HepG2 (cell line): ENCODE data around the gene HNRNPH2. TPM values are rescaled to one million over a fixed set of nuclear protein-coding genes. Genes with fewer than 3 reads are reported as not detected.
A peak's percentile ranks its signal among the peaks of the same experiment; 100 is the strongest.

Experiments
- ARNT2 ChIP-seq: sonication (generic); formaldehyde crosslinking; IDR thresholded peaks from 2 replicates; pipeline ENCODE4 v1.8.0; 2022; ENCODE audit warnings: mild to moderate bottlenecking, low read depth, missing genetic modification reagents, moderate library complexity
- ATF1 ChIP-seq: IDR thresholded peaks from 2 replicates; pipeline ENCODE4 v1.6.1; 2016; ENCODE audit warnings: mild to moderate bottlenecking, control low read depth
- GATA4 ChIP-seq: sonication (generic); IDR thresholded peaks from 2 replicates; pipeline ENCODE4 v1.6.1; 2016; ENCODE audit warnings: antibody characterized with exemption, low read depth, borderline replicate concordance
- GTF3A ChIP-seq: sonication (generic); formaldehyde crosslinking; conservative IDR thresholded peaks from 2 replicates; pipeline ENCODE4 v1.4.0; 2020; ENCODE audit warnings: mild to moderate bottlenecking, missing genetic modification reagents
- MIER3 ChIP-seq: IDR thresholded peaks from 2 replicates; pipeline ENCODE4 v1.6.1; 2016; ENCODE audit warnings: missing compliant biosample characterization, borderline replicate concordance
- NFAT5 ChIP-seq: sonication (generic); formaldehyde crosslinking; IDR thresholded peaks from 2 replicates; pipeline ENCODE4 v1.4.0; 2020; ENCODE audit warnings: missing genetic modification reagents
- POLR2A ChIP-seq, 2 experiments: IDR thresholded peaks; 2 replicates each; pipeline ENCODE4 v1.6.1; 2011; ENCODE audit warnings: low read depth in 2 of 2, low read length in 2 of 2, mild to moderate bottlenecking in 1 of 2, moderate library complexity in 1 of 2; ENCODE audit not compliant: insufficient read depth in 1 of 2
- REST ChIP-seq, 2 experiments: IDR thresholded peaks; 2 replicates each; pipeline ENCODE4 v1.6.1; 2011 to 2012; ENCODE audit warnings: low read length in 2 of 2, borderline replicate concordance in 1 of 2, low read depth in 1 of 2, mild to moderate bottlenecking in 1 of 2, moderate library complexity in 1 of 2
- ZBTB20 ChIP-seq: sonication (generic); formaldehyde crosslinking; IDR thresholded peaks from 2 replicates; pipeline ENCODE4 v1.8.1; 2023; ENCODE audit warnings: missing genetic modification reagents, low read depth, mild to moderate bottlenecking, borderline replicate concordance
- ZNF3 ChIP-seq: IDR thresholded peaks from 2 replicates; pipeline ENCODE4 v1.7.0; 2017; ENCODE audit warnings: inconsistent platforms
- ZNF318 ChIP-seq: sonication (generic); formaldehyde crosslinking; IDR thresholded peaks from 2 replicates; pipeline ENCODE4 v1.4.0; 2020; ENCODE audit warnings: mild to moderate bottlenecking, missing genetic modification reagents
- ZNF737 ChIP-seq: sonication (generic); formaldehyde crosslinking; IDR thresholded peaks from 2 replicates; pipeline ENCODE4 v1.5.0; 2020; ENCODE audit warnings: missing genetic modification reagents, mild to moderate bottlenecking, borderline replicate concordance
- polyA plus RNA-seq, 8 experiments: library from polyadenylated mRNA; depleted of rRNA in 3 of 8; stranded (reverse) in 7 of 8; unstranded in 1 of 8; fragments of >200 nt; fragmentation: Illumina TruSeq in 4 of 8; extraction: Trizol in 4 of 8; gene quantifications; 2 replicates each; pipeline versions ENCODE4 v1.2.1 to v1.2.3, GENCODE V29; 2011 to 2016; ENCODE audit warnings: low read depth in 4 of 8, missing spikeins in 1 of 8, mixed read lengths in 1 of 8; ENCODE audit not compliant: insufficient read depth in 1 of 8
- total RNA-seq, 5 experiments: library from RNA; depleted of rRNA; stranded (reverse); fragments of >200 nt; fragmentation: Illumina TruSeq; extraction: Trizol; gene quantifications; 2 replicates each; pipeline ENCODE4 v1.2.3, GENCODE V29; 2016; ENCODE audit warnings: low read depth in 1 of 5

Gene HNRNPH2
- total and polyA plus RNA-seq, 2 of the 13 experiments (the other 11 are each of a cell fraction or from before 2014, with no cell fraction given): 23.8 to 56.9 TPM

- TF ChIP-seq POLR2A (IDR thresholded peaks at IDR 0.05; ENCODE audit: insufficient read depth in 1 of 2, low read depth in 2 of 2, low read length in 2 of 2) (peak; percentile 70 to 90), MIER3 (CRISPR knock-in tag) (no peak), GTF3A (CRISPR knock-in tag) (no peak), ZNF3 (CRISPR knock-in tag) (no peak), GATA4 (no peak), ATF1 (CRISPR knock-in tag) (peak; percentile 90), ARNT2 (CRISPR knock-in tag) (no peak), ZNF737 (CRISPR knock-in tag) (no peak), ZNF318 (CRISPR knock-in tag) (no peak), ZBTB20 (CRISPR knock-in tag) (no peak), NFAT5 (CRISPR knock-in tag) (no peak), REST (IDR thresholded peaks at IDR 0.05; ENCODE audit: borderline replicate concordance in 1 of 2, low read depth in 1 of 2, low read length in 2 of 2) (no peak)
Observed at GRCh38 chrX:101407748-101408531, at the start of gene HNRNPH2, which contains the start of gene GLA (continued).
